Measurements from ENCODE around the gene COL27A1.

DNA sequence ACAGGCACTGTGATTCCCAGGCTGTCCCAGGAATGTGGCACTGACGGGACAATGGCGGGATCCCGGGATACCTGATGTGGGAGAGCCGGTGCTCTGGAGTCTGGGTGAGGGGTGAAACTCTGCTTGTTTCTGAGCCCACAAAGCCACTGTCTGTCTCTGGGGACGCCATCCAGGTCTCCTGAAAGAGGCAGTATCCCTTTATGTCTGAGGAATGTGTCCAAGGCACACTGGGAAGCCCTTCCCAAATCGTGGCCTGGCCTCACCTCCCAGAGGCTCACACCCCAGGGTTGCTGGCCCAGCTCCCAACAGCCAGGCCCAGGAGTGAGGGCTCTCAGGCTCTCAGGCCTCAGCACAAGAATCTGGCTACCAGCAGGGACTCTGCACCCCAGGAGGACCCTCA, 201.5 kb downstream of the COL27A1 start:
- TF ChIP-seq, protein P1, sequence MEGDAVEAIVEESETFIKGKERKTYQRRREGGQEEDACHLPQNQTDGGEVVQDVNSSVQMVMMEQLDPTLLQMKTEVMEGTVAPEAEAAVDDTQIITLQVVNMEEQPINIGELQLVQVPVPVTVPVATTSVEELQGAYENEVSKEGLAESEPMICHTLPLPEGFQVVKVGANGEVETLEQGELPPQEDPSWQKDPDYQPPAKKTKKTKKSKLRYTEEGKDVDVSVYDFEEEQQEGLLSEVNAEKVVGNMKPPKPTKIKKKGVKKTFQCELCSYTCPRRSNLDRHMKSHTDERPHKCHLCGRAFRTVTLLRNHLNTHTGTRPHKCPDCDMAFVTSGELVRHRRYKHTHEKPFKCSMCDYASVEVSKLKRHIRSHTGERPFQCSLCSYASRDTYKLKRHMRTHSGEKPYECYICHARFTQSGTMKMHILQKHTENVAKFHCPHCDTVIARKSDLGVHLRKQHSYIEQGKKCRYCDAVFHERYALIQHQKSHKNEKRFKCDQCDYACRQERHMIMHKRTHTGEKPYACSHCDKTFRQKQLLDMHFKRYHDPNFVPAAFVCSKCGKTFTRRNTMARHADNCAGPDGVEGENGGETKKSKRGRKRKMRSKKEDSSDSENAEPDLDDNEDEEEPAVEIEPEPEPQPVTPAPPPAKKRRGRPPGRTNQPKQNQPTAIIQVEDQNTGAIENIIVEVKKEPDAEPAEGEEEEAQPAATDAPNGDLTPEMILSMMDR (conservative IDR thresholded peaks at IDR 0.05; ENCODE audit: low read length), result no peak
- no peak for TF ChIP-seq EZH2phosphoT487 (IDR thresholded peaks at IDR 0.05; ENCODE audit: borderline replicate concordance, low read depth, low read length)
